ENCODE measurements around the gene UTS2.

UTS2 gene

DNA sequence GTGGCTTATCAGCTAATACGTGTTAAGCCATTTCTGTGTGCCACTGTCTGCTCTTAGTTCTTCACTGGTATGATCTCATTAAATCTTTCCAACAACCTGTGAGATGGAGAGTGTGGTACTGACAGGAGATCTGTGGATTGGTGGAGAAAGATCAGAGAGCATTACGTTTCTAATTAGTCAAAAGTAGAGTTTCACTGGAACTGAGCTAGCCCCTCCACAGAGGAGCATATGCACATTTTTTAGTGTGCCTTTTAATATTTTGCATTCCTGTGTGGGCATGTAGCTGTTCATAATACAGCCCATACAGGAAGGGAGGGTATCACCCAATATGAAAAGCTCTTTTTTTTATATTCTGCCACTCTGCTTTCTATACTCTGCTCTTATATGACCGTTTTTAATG lies 31.6 kb downstream of the UTS2 start:
- TF ChIP-seq NFIC (IDR thresholded peaks at IDR 0.05) (no peak), FOXM1 (IDR thresholded peaks at IDR 0.05; ENCODE audit: borderline replicate concordance, low read depth) (no peak), TAF1 (IDR thresholded peaks at IDR 0.05; ENCODE audit: low read depth) (no peak), ZBTB7A (IDR thresholded peaks at IDR 0.05; ENCODE audit: low read depth) (no peak), TEAD4 (IDR thresholded peaks at IDR 0.05) (no peak), YY1 (IDR thresholded peaks at IDR 0.05; ENCODE audit: low read depth) (no peak), EGR1 (IDR thresholded peaks at IDR 0.05) (no peak), CEBPB (IDR thresholded peaks at IDR 0.05) (no peak), EP300 (IDR thresholded peaks at IDR 0.05; ENCODE audit: borderline replicate concordance) (no peak)
- TF ChIP-seq, protein P1, sequence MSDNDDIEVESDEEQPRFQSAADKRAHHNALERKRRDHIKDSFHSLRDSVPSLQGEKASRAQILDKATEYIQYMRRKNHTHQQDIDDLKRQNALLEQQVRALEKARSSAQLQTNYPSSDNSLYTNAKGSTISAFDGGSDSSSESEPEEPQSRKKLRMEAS (IDR thresholded peaks at IDR 0.05): no peak

DNA sequence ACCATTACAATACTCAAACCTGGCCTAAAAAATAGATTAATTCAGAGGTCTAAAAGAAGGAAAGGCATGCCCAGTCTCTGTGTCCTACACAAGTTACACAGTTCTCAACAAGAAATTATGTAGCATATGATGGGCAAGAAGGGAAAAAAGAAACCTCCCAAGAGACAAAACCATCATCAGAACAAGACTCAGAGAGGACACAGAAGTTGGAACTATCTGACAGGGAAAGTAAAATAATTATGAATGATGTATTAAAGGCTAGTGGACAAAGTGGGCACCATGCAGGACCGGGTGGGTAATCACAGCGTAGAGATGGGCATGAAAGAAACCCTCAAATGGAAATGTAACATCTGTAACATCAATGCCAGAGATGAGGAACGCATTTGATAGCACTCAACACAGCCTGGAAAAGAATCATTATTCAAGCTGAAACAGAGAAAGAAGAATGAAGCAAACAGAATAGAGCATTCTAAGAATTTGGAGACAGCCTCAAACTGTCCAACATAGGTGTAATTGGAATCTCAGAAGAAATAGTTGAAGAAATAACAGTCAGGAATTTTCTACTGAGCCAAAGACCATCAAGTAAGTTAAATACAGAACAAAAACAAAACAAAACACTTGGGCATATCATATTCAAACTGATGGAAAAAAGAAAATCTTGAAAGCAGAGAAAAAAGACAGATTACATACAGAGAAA lies 39.0 kb downstream of the UTS2 start:
- TF ChIP-seq, protein P2, sequence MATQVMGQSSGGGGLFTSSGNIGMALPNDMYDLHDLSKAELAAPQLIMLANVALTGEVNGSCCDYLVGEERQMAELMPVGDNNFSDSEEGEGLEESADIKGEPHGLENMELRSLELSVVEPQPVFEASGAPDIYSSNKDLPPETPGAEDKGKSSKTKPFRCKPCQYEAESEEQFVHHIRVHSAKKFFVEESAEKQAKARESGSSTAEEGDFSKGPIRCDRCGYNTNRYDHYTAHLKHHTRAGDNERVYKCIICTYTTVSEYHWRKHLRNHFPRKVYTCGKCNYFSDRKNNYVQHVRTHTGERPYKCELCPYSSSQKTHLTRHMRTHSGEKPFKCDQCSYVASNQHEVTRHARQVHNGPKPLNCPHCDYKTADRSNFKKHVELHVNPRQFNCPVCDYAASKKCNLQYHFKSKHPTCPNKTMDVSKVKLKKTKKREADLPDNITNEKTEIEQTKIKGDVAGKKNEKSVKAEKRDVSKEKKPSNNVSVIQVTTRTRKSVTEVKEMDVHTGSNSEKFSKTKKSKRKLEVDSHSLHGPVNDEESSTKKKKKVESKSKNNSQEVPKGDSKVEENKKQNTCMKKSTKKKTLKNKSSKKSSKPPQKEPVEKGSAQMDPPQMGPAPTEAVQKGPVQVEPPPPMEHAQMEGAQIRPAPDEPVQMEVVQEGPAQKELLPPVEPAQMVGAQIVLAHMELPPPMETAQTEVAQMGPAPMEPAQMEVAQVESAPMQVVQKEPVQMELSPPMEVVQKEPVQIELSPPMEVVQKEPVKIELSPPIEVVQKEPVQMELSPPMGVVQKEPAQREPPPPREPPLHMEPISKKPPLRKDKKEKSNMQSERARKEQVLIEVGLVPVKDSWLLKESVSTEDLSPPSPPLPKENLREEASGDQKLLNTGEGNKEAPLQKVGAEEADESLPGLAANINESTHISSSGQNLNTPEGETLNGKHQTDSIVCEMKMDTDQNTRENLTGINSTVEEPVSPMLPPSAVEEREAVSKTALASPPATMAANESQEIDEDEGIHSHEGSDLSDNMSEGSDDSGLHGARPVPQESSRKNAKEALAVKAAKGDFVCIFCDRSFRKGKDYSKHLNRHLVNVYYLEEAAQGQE (IDR thresholded peaks at IDR 0.05; ENCODE audit: low read depth): no peak
- TF ChIP-seq EGR1 (IDR thresholded peaks at IDR 0.05) (no peak), TAF1 (IDR thresholded peaks at IDR 0.05; ENCODE audit: low read depth) (no peak), ZBTB7A (IDR thresholded peaks at IDR 0.05; ENCODE audit: low read depth) (no peak), NFIC (IDR thresholded peaks at IDR 0.05) (no peak), TCF12 (IDR thresholded peaks at IDR 0.05; ENCODE audit: low read depth) (no peak), CREB1 (IDR thresholded peaks at IDR 0.05; ENCODE audit: low read depth) (no peak), CEBPB (IDR thresholded peaks at IDR 0.05) (no peak), EP300 (IDR thresholded peaks at IDR 0.05; ENCODE audit: borderline replicate concordance) (no peak), TEAD4 (IDR thresholded peaks at IDR 0.05) (no peak), RAD21 (IDR thresholded peaks at IDR 0.05; ENCODE audit: low read depth) (no peak), FOXM1 (IDR thresholded peaks at IDR 0.05; ENCODE audit: borderline replicate concordance, low read depth) (no peak), YY1 (IDR thresholded peaks at IDR 0.05; ENCODE audit: low read depth) (no peak)
- TF ChIP-seq, protein P3, sequence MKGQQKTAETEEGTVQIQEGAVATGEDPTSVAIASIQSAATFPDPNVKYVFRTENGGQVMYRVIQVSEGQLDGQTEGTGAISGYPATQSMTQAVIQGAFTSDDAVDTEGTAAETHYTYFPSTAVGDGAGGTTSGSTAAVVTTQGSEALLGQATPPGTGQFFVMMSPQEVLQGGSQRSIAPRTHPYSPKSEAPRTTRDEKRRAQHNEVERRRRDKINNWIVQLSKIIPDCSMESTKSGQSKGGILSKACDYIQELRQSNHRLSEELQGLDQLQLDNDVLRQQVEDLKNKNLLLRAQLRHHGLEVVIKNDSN (IDR thresholded peaks at IDR 0.05): no peak
- TF ChIP-seq, protein P1 (IDR thresholded peaks at IDR 0.05): no peak

DNA sequence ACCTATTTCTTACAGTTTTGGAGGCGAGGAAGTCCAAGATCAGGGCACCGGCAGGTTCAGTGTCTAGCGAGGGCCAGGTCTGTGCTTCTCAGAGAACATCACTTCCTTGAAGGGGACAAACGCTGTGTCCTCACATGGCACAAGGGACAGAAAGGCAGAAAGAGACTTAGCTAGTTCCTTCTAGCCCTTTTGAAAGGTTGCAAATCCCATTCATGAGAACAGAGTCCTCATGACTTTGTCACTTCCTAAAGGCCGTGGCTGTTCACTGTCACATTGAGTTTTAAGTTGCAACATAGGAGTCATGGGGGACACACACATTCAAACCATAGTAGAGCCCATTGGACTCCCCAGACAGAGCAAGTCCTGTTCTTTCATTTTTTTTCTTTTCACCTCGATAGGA lies 41.4 kb downstream of the UTS2 start:
- no peak for TF ChIP-seq EP300 (IDR thresholded peaks at IDR 0.05; ENCODE audit: borderline replicate concordance)
- TF ChIP-seq NFIC (IDR thresholded peaks at IDR 0.05): no peak
- no peak for TF ChIP-seq EGR1 (IDR thresholded peaks at IDR 0.05)
- no peak for TF ChIP-seq CEBPB (IDR thresholded peaks at IDR 0.05)
- TF ChIP-seq, protein P3 (IDR thresholded peaks at IDR 0.05): no peak
- TF ChIP-seq FOXM1 (IDR thresholded peaks at IDR 0.05; ENCODE audit: borderline replicate concordance, low read depth): no peak
- TF ChIP-seq ZBTB7A (IDR thresholded peaks at IDR 0.05; ENCODE audit: low read depth): no peak
- no peak for TF ChIP-seq RAD21 (IDR thresholded peaks at IDR 0.05; ENCODE audit: low read depth)
- TF ChIP-seq, protein P1 (IDR thresholded peaks at IDR 0.05): no peak
- TF ChIP-seq, protein P2 (IDR thresholded peaks at IDR 0.05; ENCODE audit: low read depth): no peak
- no peak for TF ChIP-seq TCF12 (IDR thresholded peaks at IDR 0.05; ENCODE audit: low read depth)
- no peak for TF ChIP-seq TEAD4 (IDR thresholded peaks at IDR 0.05)
- no peak for TF ChIP-seq TAF1 (IDR thresholded peaks at IDR 0.05; ENCODE audit: low read depth)

DNA sequence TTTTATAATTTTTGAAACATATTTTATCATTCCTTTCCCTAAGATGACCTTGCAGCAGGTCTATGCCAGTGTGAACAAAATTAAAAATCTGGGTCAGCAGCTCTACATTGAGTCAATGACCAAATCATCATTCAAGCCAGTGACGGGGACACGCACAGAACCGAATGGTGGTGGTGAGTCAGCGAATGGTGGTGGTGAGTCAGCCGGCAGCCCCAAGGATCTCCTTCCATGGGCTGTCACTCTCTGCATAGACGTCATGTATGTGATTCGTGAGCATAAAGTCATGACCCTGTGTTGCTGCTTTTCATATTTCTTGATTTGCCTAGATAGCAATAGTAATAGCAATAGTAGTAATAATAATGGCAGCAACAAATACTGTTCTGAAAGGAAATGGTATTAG lies 42.5 kb downstream of the UTS2 start:
- no peak for TF ChIP-seq EGR1 (IDR thresholded peaks at IDR 0.05)
- TF ChIP-seq TCF12 (IDR thresholded peaks at IDR 0.05; ENCODE audit: low read depth): no peak
- TF ChIP-seq CEBPB (IDR thresholded peaks at IDR 0.05): no peak
- TF ChIP-seq TEAD4 (IDR thresholded peaks at IDR 0.05): no peak
- TF ChIP-seq NFIC (IDR thresholded peaks at IDR 0.05): no peak
- no peak for TF ChIP-seq RAD21 (IDR thresholded peaks at IDR 0.05; ENCODE audit: low read depth)
- TF ChIP-seq, protein P3 (IDR thresholded peaks at IDR 0.05): no peak
- no peak for TF ChIP-seq EP300 (IDR thresholded peaks at IDR 0.05; ENCODE audit: borderline replicate concordance)
- TF ChIP-seq ZBTB7A (IDR thresholded peaks at IDR 0.05; ENCODE audit: low read depth): no peak
- no peak for TF ChIP-seq CREB1 (IDR thresholded peaks at IDR 0.05; ENCODE audit: low read depth)
- no peak for TF ChIP-seq FOXM1 (IDR thresholded peaks at IDR 0.05; ENCODE audit: borderline replicate concordance, low read depth)

DNA sequence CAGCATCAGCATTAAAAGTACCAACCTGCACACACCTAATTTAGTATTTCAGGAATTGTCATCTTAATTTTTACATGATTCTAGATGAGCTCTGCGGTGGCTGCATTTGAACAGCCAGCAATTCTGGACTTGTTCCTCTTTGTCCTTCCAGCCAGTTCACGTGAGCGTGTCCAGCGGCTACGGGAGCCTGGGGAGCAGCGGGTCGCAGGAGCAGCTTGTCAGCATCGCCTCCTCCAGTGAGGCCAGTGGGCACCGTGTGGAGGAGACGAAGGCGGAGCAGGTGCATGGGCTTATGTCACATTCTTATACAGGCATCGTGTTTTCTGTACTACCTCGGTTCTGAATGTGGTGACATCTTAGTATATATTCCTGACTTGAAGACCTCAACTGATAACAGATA lies 43.1 kb downstream of the UTS2 start:
- TF ChIP-seq FOXM1 (IDR thresholded peaks at IDR 0.05; ENCODE audit: borderline replicate concordance, low read depth): no peak
- no peak for TF ChIP-seq TCF12 (IDR thresholded peaks at IDR 0.05; ENCODE audit: low read depth)
- no peak for TF ChIP-seq TAF1 (IDR thresholded peaks at IDR 0.05; ENCODE audit: low read depth)
